Activated T-helper 2 cell treated with anti-CD3 and anti-CD28 coated beads, Interferon-gamma antibody, Interleukin-2, Interleukin-4, amounts not matched to agents 10 μg/mL and 5 μg/mL and 100 μg/mL, durations not matched to agents 14 hours and 24 hours and 36 hours (primary cell): ENCODE data around the gene FCRL6. TPM values are rescaled to one million over a fixed set of nuclear protein-coding genes. Genes with fewer than 3 reads are reported as not detected.
A peak's percentile ranks its signal among the peaks of the same experiment; 100 is the strongest.

Experiments used
- DNase-seq: peaks from one replicate; pipeline ENCODE4 v3.0.0; 2021; ENCODE audit warnings: low spot score
- H3K27ac Mint-ChIP-seq: one replicate; pipeline ENCODE4 v1.8.0; 2021; ENCODE audit warnings: mixed read lengths
- H3K27me3 Mint-ChIP-seq: one replicate; pipeline ENCODE4 v1.8.0; 2021; ENCODE audit warnings: low read depth, mixed read lengths
- H3K36me3 Mint-ChIP-seq: one replicate; pipeline ENCODE4 v1.8.0; 2021; ENCODE audit warnings: low read depth, mixed read lengths
- H3K4me1 Mint-ChIP-seq: one replicate; pipeline ENCODE4 v1.8.0; 2021; ENCODE audit warnings: low read depth, mixed read lengths
- H3K4me3 Mint-ChIP-seq: one replicate; pipeline ENCODE4 v1.8.0; 2021; ENCODE audit warnings: low read depth, mild to moderate bottlenecking, moderate library complexity, mixed read lengths
- H3K9me3 Mint-ChIP-seq: one replicate; pipeline ENCODE4 v1.8.0; 2021; ENCODE audit warnings: mixed read lengths
- intact Hi-C: fragments of 100-400 bp; cut with micrococcal nuclease; formaldehyde crosslinking; loops from one replicate; pipeline ENCODE4 v1.15.1; 2023
- total RNA-seq: library from RNA; stranded (reverse); gene quantifications from 2 replicates; pipeline ENCODE4 v1.2.3, GENCODE V29; 2022

Gene FCRL6
- total RNA-seq, 1 donor from 2014 or later = not detected

DNA sequence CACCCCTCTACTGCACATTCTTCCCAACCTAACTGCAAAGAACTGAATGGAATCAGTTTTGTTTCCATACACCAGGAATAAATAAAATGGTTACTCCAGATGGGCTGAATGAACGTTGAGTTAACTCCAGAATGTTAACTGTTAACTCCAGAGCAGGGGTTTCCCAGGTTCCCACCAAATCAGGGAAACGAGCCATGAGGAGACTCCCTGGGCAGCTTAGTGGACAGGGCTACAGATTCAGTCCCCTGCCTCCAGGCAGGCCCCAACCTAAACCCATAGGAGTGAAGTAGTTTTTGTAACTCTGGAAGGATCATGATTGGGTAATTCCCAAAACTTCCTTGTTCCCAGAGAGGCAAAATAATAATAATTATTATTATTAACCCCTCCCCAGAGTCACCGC is 46.2 kb downstream of the FCRL6 start:
- Mint-ChIP-seq H3K36me3 (no peaks in the 10 kb centered on the region), H3K9me3 (no peaks in the 10 kb centered on the region), H3K27ac (no peak overlapping the region), H3K4me1 (peaks cover 2% of the 10 kb centered on the region), H3K4me3 (no peak overlapping the region), H3K27me3 (peaks cover 32% of the 10 kb centered on the region)
- no peak for DNase-seq
- intact Hi-C loops = no loop called here

DNA sequence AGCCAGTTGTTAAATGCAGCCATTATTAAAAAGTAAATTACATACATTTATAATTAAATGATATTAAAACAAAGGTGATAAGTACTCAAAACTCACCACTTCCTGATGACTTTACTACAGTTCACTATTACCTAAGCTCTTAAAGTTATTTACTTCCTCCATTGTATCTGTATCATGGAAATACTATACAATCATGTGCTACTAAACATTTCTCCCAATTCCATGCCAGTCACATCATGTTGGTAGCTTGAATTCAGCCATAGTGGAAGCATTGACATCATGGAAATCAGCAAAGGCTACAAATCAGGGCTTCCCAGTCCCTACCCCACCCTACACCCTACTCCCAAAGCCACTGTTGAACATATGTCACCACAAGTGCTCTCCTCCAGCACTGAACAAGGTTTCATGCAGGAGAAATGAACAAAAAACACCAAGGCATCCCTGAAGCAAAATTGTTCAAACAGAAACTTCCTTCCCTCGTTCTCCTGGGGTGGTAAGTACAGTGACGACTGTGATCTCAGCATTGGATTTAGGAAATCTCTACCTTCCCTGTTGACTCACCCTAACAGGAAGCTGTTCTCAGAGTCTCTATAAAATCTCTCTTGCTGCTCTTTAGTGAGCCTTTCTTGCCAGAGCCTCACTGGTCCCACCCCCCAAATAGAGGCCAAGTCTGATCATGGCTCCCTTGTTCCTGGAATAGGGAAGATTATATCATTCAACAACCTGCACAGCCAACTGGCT is 47.6 kb downstream of the FCRL6 start:
- intact Hi-C loops = loop anchor here (5.0 kb wide), 1 partner anchor 43 kb away; no protein-coding TSS in a partner anchor
- no peak overlapping the region for H3K27ac Mint-ChIP-seq
- DNase-seq = no peak
- no peak overlapping the region for H3K4me3 Mint-ChIP-seq
- H3K27me3 Mint-ChIP-seq = peaks cover 24% of the 10 kb centered on the region
- H3K9me3 Mint-ChIP-seq = no peaks in the 10 kb centered on the region
- no peaks in the 10 kb centered on the region for H3K36me3 Mint-ChIP-seq
- peaks cover 7% of the 10 kb centered on the region for H3K4me1 Mint-ChIP-seq

GRCh38 chr1:159851407-159851806 is 49.2 kb downstream of the FCRL6 start:
- Mint-ChIP-seq H3K4me3 (no peak overlapping the region), H3K27ac (no peak overlapping the region), H3K36me3 (no peaks in the 10 kb centered on the region), H3K27me3 (peaks cover 25% of the 10 kb centered on the region), H3K9me3 (no peaks in the 10 kb centered on the region), H3K4me1 (peaks cover 13% of the 10 kb centered on the region)
- intact Hi-C loops = loop anchor here (5.0 kb wide), 1 partner anchor 41 kb away; no protein-coding TSS in a partner anchor
- no peak for DNase-seq

DNA sequence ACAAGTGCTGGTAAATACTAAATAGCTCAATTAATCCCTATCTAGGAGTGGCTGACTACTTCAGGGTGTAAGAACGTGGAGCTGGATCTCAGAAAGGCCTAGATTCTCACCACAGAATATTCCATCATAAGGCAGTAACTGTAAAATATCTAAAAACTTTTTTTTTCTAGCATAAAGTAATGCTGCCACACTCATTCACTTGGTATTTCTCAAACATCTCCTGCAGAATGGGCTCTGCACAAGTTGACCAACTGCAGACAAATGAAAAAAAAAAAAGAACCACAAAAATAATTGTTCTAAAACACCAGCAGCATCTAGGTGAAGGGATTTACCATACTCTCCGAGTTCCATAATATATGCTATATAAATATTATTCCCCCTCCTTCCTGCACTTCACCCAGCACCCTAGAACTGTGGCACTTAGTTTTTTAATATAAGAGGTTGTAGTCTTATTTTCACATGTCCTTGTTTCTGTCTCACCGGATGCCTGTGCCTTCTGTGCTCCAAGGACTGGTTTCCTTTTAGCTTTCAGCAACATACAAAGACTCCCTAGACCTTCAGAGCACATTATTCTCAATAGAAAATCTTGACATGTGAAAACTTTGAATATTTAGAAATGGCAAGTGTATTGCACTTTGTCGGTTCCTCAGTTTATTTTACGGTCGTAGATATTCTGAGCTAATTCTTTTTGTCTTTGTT is 51.4 kb downstream of the FCRL6 start:
- Mint-ChIP-seq H3K9me3 (no peaks in the 10 kb centered on the region), H3K36me3 (no peaks in the 10 kb centered on the region), H3K27ac (peak overlapping the region; percentile 45), H3K27me3 (peaks cover 22% of the 10 kb centered on the region), H3K4me1 (peaks cover 15% of the 10 kb centered on the region), H3K4me3 (peak overlapping the region; percentile 80)
- intact Hi-C loops = loop anchor here (1.0 to 5.0 kb wide), 3 partner anchors 39 to 73 kb away; partner anchors contain the start of gene DUSP23
- no peak for DNase-seq

GRCh38 chr1:159854116-159854692 is 52.0 kb downstream of the FCRL6 start:
- peaks cover 15% of the 10 kb centered on the region for H3K4me1 Mint-ChIP-seq
- H3K36me3 Mint-ChIP-seq = no peaks in the 10 kb centered on the region
- H3K27ac Mint-ChIP-seq = peak overlapping the region; percentile 45
- H3K27me3 Mint-ChIP-seq = peaks cover 19% of the 10 kb centered on the region
- peak overlapping the region; percentile 80 for H3K4me3 Mint-ChIP-seq
- H3K9me3 Mint-ChIP-seq = no peaks in the 10 kb centered on the region
- intact Hi-C loops = loop anchor here (1.0 to 5.0 kb wide), 3 partner anchors 38 to 74 kb away; partner anchors contain the start of gene DUSP23
- no peak for DNase-seq

- intact Hi-C loops = loop anchor here (1.0 to 5.0 kb wide), 3 partner anchors 38 to 74 kb away; partner anchors contain the start of gene DUSP23
- H3K27me3 Mint-ChIP-seq = peaks cover 19% of the 10 kb centered on the region
- peak overlapping the region; percentile 62 for H3K27ac Mint-ChIP-seq
- peak overlapping the region; percentile 85 for H3K4me3 Mint-ChIP-seq
- DNase-seq = peak; percentile 69
- H3K36me3 Mint-ChIP-seq = no peaks in the 10 kb centered on the region
- peaks cover 15% of the 10 kb centered on the region for H3K4me1 Mint-ChIP-seq
- no peaks in the 10 kb centered on the region for H3K9me3 Mint-ChIP-seq
These were observed 52.6 kb downstream of the FCRL6 start for GRCh38 chr1:159854693-159855192.

GRCh38 chr1:159855709-159856108 is 53.5 kb downstream of the FCRL6 start:
- no peaks in the 10 kb centered on the region for H3K36me3 Mint-ChIP-seq
- H3K4me1 Mint-ChIP-seq = peaks cover 13% of the 10 kb centered on the region
- H3K27me3 Mint-ChIP-seq = peaks cover 13% of the 10 kb centered on the region
- no peaks in the 10 kb centered on the region for H3K9me3 Mint-ChIP-seq
- intact Hi-C loops = no loop called here
- peak overlapping the region; percentile 34 for H3K4me3 Mint-ChIP-seq
- H3K27ac Mint-ChIP-seq = no peak overlapping the region
- DNase-seq = no peak

- no peaks in the 10 kb centered on the region for H3K9me3 Mint-ChIP-seq
- H3K36me3 Mint-ChIP-seq = no peaks in the 10 kb centered on the region
These were observed 54.4 kb downstream of the FCRL6 start for GRCh38 chr1:159856576-159856975.

DNA sequence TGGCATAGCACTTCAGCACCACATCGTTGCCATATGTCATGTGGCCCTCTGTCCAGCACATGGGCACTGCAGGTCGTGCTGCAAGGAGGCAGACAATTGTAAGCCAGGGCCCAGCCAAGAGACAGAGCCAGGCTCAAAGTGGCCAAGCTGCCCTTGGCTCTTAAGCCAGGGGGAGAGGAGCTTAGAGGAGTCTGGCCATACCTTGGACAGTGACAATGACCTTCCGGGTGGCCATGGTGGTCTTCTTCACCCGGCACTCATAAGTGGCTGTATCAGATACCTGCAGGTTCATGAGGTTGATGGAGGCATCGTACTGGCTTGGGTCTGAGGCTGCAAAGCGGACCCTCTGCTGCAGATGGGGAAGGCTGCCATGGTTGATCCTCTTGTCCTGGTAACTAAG is 55.7 kb downstream of the FCRL6 start:
- peaks cover 13% of the 10 kb centered on the region for H3K27me3 Mint-ChIP-seq
- intact Hi-C loops = no loop called here
- no peak for DNase-seq
- no peaks in the 10 kb centered on the region for H3K36me3 Mint-ChIP-seq
- H3K4me3 Mint-ChIP-seq = no peak overlapping the region
- no peak overlapping the region for H3K27ac Mint-ChIP-seq
- no peaks in the 10 kb centered on the region for H3K9me3 Mint-ChIP-seq
- H3K4me1 Mint-ChIP-seq = peaks cover 13% of the 10 kb centered on the region

More at GRCh38 chr1:159856576-159856975, 54.4 kb downstream of the FCRL6 start:
- intact Hi-C loops = no loop called here
- no peak for DNase-seq
- Mint-ChIP-seq H3K27ac (no peak overlapping the region), H3K4me3 (no peak overlapping the region), H3K4me1 (peaks cover 13% of the 10 kb centered on the region), H3K27me3 (peaks cover 14% of the 10 kb centered on the region)

DNA sequence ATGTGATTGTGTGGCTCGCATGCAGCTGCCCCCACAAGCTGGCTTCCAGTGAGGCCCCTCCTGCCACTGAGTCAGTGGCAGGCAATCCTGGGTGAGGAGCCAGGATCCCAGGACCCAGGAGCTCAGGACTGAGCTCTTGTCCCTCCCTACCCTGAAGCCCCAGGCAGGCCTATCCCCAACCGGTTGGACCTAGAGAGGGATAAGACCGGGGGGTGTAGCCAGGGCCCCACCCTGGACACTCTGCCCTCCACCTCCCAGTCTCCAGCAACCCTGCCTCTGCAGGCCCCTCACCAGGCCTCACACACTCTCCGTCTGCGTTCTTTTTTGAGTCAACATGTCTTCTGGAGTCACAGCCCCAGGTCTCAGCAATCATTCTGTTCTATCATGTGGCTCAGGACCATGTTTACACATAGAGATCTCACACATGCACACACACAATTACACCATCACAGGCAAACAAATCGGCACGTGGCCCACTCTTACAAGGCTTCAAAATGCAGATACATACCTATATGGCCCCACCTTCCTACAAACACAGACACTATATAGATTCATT is 57.7 kb downstream of the FCRL6 start:
- DNase-seq = no peak
- H3K4me1 Mint-ChIP-seq = peaks cover 8% of the 10 kb centered on the region
- no peak overlapping the region for H3K4me3 Mint-ChIP-seq
- H3K36me3 Mint-ChIP-seq = no peaks in the 10 kb centered on the region
- no peaks in the 10 kb centered on the region for H3K9me3 Mint-ChIP-seq
- no peak overlapping the region for H3K27ac Mint-ChIP-seq
- peaks cover 7% of the 10 kb centered on the region for H3K27me3 Mint-ChIP-seq
- intact Hi-C loops = no loop called here

DNA sequence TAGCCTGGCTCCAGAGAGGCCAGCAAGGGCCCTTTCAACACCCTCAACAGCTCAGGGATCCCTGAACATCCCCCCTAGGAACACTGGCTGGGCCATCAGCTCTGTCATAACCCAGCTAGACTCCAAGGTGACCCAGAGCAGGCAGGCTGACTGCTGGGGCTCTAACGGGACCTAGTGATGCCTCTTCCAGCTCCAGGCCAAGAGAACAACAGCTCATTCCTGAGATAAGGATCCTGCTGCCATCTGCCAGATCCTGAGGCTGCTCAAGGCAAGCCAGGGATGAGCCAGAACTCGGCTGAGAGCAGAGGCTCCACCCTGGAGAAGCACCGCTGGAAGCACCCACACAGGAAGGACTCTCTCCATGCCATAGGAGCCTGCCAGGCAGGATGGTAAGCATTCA is 58.3 kb downstream of the FCRL6 start:
- Mint-ChIP-seq H3K27me3 (peaks cover 3% of the 10 kb centered on the region), H3K4me3 (no peak overlapping the region), H3K9me3 (no peaks in the 10 kb centered on the region), H3K4me1 (peaks cover 3% of the 10 kb centered on the region), H3K36me3 (no peaks in the 10 kb centered on the region), H3K27ac (no peak overlapping the region)
- no peak for DNase-seq
- intact Hi-C loops = no loop called here

DNA sequence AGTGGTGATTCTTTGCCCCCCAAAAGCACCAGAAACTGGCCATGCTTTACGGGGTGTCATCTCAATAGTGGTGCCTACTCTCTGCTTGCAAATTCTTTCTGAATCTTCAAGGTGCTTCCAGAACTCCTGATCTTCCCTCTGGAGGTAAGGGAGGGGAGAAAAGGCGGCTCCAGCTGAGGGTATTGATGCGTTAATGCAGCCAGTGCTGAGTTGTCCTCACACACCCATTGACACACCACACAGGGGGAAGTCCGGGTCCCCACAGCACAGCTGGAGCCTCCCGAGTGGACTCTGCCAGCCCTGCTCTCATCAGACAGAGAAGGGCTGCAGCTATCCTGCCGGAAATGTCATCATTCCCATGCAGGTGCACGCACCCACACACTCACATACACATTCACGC is 59.1 kb downstream of the FCRL6 start:
- Mint-ChIP-seq H3K4me3 (no peak overlapping the region), H3K27me3 (peaks cover 3% of the 10 kb centered on the region), H3K4me1 (peaks cover 4% of the 10 kb centered on the region), H3K9me3 (no peaks in the 10 kb centered on the region), H3K27ac (no peak overlapping the region), H3K36me3 (no peaks in the 10 kb centered on the region)
- intact Hi-C loops = no loop called here
- DNase-seq = no peak
